GM12874 (cell line): ENCODE measurements around the gene PDE3A.

Experiments
- TF ChIP-seq, protein P1 (sequence below): IDR thresholded peaks from 2 replicates; pipeline ENCODE4 v1.5.1; 2011; ENCODE audit warnings: low read depth, mild to moderate bottlenecking, control low read depth, low read length, moderate library complexity; ENCODE audit not compliant: insufficient read depth

PDE3A gene

DNA sequence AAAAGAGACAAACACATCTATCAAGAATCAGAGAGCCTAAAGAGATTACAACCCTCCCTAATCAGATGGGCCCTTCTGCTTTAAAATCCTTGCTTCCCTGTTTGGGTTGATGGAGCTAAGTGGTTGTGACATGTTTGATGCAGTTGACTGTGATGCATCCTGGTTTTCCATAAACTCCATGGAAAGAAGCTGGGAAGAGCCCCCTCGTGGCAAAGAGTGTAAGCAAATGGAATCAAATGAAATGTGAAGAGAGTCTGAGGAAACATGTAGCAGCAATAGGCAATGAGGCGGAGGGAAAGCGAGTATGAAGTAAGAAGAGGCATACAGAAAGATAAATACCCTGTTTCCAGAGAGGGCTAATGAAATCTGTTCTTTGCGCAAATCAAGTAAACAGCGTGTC is 256.4 kb downstream of the PDE3A start:
- TF ChIP-seq, protein P1, sequence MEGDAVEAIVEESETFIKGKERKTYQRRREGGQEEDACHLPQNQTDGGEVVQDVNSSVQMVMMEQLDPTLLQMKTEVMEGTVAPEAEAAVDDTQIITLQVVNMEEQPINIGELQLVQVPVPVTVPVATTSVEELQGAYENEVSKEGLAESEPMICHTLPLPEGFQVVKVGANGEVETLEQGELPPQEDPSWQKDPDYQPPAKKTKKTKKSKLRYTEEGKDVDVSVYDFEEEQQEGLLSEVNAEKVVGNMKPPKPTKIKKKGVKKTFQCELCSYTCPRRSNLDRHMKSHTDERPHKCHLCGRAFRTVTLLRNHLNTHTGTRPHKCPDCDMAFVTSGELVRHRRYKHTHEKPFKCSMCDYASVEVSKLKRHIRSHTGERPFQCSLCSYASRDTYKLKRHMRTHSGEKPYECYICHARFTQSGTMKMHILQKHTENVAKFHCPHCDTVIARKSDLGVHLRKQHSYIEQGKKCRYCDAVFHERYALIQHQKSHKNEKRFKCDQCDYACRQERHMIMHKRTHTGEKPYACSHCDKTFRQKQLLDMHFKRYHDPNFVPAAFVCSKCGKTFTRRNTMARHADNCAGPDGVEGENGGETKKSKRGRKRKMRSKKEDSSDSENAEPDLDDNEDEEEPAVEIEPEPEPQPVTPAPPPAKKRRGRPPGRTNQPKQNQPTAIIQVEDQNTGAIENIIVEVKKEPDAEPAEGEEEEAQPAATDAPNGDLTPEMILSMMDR: no peak

DNA sequence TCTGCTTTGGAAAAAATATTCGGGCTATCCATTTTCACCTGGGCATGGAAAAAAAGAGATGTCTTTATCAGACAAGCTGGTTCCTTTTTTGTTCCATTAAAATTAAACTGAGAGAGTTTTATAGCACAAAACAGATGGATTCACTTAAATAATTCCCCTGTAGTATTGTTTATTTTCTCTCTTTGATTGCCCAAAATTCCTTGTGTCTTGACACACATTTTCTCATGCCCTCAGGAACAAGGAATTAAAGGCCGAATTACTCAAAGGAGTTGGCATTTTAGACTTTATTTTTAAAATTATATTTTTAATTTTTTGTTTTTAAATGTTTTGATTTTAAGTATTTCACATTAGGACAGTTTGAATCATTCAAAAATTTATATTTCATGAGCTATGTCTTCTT is 257.2 kb downstream of the PDE3A start:
- TF ChIP-seq, protein P1: no peak

DNA sequence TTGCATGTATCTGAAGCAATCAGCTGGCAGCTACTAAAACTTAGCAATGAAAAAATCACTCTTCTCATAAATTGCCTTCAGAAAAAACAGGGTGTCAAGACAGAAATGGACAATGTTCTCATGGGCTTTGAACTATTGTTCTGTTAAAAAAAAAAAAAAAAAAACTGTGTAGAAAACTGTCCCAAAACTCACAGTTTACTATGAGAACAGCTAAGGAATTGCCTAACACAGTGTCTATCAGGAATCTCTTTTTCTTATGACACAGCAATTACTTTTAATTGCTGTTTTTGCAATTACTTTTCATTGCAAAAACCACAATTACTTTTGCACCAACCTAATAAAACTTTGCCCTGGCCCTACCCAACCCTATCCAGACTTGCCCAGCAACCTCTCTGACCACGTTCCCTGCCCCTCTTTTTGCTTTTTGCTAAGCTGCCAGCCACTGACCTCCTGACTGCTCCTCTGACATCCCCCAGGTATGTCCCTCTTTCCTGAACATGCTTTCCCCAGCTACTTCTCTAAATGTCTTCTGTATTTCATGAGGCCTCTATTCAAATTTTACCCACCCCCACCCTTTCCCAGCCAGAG is 258.8 kb downstream of the PDE3A start:
- TF ChIP-seq, protein P1: no peak

DNA sequence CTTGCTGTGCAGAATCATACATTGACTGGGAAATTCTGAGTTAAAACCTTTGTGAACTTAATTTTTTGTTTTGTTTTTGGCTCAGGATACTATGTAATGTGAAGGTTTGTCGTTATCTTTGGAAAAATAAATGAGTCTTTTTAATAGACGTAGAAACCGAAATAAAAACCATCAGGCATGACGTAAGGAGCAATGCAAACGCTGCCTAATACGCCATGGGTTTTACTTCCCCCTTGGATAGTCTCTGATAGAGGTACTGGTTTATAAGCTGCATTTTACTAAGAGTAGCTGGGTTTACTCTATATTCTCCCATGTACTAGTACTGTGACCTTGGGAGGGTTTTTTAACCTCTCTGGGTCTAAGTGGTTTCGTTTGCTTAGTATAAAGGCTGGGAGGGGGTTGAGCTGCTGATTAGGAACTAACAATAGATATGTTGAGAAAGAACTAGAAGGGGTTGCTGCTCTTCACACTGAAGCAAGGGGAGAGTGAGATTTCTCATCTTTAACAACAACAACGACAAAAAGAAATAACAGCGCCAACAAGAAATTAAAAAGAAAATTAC is 260.0 kb downstream of the PDE3A start:
- TF ChIP-seq, protein P1: no peak

DNA sequence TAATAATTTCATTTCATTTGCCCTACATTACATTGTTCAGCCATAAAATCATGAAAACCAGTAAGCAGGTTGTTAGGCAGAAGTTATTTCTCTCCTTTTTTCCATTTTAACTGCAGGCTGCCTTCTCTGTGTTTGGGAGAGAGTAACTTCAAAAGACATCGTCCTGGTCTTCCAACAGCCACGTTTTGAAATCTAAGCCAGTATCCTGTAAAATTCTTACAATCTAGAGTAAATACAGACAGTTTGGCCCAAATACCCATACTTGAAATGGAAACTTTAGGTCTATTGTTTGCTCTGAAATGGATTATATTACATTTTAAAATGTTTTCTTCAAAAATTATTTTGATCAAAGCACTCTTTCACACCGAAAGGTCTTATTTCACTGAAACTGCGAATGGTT is 260.7 kb downstream of the PDE3A start:
- TF ChIP-seq, protein P1: no peak

DNA sequence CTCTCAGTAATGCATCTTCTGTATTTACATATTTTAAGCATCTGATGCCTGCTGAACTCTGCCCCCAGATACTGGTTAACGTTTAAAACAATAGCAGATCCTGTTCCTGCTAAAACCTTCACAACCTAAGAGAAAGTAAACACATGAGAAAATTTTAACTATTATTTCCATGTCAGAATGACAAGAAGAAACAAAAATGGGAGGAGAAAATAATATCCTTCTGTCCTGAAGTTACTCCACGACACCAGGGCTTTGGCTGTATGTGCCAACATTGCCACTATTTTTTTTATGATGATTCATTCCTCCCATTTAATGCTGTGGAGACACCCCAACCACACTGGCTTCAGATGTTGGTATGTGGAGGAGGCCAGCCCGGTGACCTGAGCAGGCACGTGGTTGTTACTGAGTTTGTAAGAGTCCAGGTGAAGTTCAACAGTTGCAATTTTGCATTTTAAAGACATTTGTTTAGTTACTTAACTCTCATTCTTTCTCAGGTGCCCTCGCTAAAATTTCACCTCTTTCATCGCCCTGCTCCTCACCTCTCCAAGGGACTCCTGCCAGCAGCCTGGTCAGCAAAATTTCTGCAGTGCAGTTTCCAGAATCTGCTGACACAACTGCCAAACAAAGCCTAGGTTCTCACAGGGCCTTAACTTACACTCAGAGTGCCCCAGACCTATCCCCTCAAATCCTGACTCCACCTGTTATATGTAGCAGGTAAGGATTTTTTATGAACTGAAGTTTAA is 261.2 kb downstream of the PDE3A start:
- TF ChIP-seq, protein P1: no peak

DNA sequence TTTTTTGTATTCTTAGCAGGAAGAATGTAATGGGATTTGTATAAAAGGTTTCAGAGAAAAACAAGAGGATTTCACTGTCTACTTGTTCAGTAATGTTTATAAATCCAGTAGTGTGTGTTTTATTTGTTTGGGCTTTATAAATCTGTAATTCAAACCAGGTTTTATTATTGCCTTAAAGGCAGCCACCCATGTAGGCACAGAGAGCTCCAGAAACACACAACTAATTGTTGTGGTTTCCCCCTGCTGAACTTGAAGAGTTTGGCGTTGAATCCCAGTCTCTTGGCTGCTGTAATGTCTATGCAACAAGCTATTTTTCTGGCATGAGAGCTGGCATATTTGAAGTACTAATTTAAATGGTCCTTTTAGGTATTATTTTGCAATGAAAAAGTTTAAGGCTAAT is 263.4 kb downstream of the PDE3A start:
- TF ChIP-seq, protein P1: no peak
